NCI-H345 treated with DMSO at 0.1 percent for 48 hours (cell line): Measurements from ENCODE around the gene CDKAL1.
A peak's percentile ranks its signal among the peaks of the same experiment; 100 is the strongest.

Source experiments
- DNase-seq: peaks from one replicate; lab custom pipeline; 2025; ENCODE audit not compliant: unreplicated experiment; lab: John Stamatoyannopoulos, UW

CDKAL1 gene

DNA sequence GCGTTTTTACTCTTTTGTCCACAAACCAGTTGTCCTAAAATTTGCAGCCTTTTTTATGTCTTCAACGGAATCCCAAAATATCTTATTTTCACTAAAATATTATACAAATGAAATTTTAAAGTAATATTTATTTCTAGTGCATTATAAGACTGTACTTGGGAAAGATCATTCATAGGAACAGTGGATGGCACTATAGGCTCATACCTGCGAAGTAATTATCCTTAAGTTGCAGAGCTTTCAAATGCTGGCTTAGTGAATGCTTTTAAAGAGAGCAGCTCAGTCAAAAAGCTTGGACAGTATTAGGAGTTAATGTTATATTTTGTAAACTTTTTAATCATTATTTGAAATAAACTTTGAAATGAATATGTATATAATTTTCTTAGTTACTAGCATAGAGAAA lies 254.9 kb downstream of the CDKAL1 start:
- DNase-seq, result no peak

DNA sequence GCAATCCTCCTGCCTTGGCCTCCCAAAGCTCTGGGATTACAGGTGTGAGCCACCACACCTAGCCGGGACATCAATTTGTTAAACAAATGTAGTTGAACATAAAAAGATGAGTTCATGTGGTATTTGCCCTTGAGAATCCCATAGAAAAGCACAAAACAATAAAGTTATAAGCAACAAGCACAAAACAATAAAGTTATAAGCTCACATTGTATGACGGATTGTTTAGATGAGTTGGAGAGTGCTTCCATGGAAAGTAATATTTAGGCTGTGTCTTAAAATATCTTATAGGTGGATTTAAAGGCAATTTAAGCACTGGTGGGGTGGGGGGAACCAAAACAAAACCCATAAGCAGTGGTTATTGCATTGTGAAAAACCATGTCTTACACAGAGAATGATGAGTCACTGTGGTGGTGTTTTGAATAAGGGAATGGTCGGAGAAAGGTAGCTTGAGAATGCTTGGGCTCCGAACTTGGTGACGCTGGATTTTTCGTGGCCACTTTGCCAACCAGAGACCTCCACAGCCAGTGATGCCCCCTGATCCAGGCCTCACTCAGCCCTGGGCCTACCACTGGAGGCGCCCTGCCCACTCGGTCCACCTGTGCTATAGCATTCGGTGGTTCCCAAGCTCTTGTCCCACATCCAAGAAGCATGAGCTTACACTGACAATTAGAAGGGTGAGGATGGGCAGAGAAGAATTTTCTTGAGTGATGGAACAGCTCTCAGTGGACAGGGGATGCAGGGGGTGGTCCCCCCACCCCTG lies 256.0 kb downstream of the CDKAL1 start:
- no peak for DNase-seq

DNA sequence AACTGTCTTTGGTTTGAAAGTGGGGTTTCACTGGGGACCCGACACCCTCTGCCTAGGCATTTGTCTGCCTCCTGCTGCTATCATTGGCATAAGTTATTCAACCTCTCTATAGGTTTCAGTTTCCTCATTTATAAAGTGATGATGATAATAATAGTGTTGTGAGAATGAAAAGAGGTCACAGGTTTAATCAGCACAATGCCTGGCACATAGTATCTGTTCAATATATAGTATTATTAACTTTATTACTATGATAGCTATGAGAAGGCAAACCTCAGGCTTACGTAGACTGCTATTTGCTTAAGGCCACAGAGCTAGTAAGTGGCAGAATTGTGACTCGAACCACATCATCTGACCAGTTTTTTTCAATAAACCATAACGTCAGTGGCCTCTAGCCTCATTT lies 256.8 kb downstream of the CDKAL1 start:
- no peak for DNase-seq

DNA sequence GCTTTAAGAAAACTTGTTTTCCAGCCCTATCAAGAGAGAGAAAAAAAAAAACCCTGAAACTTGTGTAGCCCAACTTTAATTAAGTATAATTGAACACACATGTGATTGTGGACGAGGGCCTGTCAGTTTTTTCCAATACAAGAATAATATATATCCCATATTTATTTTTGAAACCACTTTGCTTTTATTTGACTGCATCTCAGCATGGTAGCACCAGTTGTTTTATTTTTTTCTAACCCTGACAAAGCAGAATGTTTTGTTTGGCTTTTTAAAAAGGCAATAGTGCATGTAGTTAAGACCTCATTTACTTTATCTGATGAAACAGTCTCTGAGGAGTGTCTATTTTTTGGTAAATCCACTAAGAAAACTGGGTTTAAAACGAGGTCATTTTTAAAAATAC lies 257.7 kb downstream of the CDKAL1 start:
- DNase-seq, result peak; percentile 56

DNA sequence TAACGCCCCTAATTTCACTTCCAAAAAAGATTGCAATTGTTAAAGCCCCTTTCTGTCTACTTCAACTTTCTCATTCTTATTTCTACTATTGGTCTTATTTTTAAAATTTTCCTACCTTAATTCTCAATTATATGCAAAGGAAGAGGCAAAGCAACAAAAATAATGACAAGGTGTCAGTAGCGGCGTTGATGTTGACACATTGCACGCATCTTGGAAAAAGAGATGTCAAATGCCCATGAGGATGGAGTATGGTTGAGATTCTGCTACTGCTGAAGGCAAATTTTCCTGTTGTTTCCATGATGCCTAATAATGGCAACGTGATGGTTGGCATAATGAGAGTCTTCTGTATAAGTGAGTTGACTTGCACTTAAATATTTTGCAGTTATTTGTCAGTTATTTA lies 258.9 kb downstream of the CDKAL1 start:
- no peak for DNase-seq

DNA sequence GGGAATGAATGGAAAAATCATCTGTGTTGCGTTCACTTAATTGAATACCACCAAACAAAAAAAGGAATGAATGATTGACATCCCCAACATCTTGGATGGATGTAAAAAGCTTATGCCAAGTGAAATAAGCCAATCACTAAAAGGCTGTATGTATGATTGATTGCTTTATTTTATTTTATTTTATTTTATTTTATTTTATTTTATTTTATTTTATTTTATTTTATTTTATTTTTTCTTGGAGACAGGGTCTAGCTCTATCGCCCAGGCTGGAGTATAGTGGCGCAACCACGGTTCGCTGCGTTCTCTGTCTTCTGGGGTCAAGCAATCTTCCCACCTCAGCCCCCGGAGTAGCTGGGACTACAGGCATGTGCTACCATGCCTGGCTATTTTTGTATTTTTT lies 263.3 kb downstream of the CDKAL1 start:
- DNase-seq, result no peak

DNA sequence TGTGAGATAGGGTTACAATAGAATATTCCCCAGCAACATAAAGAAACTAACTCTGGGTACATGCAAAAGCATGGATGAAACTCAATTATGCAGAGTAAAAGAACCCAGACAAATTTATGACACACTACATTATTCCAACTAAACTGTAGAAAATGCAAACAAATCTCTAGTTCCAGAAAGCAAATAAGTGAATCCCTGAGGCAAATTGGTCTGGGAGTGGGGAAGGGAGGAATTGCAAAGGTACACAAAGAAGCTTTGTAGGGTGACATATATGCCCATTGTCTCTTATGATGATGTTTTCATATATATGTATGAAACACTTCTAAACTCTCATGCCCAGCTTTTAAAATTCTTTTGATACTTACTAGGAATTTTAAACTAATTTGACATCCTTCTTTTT lies 266.0 kb downstream of the CDKAL1 start:
- DNase-seq, result no peak

DNA sequence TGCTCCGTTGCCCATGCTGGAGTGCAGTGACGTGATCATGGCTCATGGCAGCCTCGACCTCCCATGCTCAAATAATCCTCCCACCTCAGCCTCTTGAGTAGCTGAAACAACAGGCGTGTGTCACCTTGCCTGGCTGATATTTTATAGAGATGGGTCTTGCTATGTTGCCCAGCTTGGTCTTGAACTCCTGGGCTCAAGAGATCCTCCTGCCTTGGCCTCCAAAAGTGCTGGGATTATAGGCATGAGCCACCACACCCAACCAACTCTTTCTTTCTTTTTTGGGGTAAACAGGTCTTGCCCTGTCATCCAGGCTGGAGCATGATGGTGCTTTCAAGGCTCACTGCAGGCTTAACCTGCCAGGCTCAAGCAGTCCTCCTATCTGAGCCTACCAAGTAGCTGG lies 266.4 kb downstream of the CDKAL1 start:
- no peak for DNase-seq

DNA sequence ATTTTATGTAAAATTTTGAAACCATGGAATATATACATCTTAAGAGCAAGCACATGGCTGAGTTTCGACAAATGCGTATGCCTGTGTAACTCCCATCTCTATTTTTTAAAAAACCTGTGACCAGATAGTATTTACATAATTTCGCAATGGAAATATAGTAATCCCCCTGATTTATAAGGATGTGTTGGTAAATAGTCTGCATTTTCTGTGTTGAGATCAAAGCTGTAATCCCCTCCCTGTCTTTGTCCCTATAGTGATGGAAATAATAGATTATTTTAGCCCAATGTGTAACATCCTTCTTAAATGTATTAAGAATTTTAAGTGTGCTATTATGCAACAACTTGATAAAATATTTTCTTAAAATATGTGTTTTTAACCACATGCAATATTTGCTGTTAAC lies 267.3 kb downstream of the CDKAL1 start:
- DNase-seq, result no peak

DNA sequence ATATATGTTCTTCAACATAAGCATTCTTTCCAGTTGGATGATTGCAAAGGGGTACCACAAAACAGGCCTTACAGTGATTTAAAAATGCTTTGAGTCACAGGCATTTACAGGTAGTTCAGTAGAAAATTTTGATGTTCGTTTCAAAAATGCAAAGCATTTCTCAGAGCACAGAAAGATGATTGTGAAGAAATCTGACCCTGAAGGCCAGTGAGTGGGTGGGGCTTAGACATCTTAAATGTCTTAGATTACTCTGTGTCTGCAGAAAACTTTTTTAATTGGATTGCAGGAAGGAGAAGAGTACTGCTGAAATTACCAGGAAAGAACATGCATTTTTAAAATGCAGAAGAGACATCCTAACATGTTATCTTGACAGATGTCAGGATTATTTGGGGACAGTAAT lies 268.3 kb downstream of the CDKAL1 start:
- no peak for DNase-seq

DNA sequence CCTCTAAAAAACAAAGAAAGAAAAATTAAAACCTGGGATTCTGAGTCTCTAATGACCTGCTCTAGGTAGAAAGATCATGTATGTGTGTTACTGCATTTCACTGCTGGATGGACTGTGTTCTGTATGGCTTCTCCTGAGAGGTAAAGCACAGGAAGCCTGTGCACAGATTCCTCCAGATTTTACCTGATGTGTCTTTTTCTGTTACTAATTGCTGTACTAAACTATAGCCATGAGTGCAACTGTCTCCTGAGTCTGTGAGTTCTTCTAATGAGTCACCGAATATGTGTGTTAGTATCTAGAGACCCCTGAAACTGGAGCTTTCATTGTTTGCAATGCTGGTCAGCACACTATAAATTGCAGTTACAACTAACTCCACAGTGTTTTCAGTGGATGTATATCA lies 270.8 kb downstream of the CDKAL1 start:
- DNase-seq, result no peak

DNA sequence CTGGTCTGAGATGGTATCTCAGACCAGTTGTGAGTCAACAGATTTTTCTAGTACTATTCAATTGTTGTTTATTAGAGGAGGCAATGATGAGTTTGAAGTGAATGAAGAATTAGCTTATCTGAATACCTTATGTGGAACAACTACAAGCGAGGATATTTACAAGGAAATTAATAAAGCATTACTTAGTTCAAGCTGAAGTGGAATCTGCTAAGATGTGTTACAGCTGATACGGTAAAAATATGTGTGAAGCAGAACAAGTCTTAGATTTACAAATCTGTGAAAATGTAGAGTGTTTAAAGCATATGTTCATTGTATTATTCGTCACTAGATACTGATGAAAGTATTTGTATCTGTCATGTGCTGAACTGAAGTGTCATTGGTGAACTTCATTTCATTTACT lies 272.4 kb downstream of the CDKAL1 start:
- no peak for DNase-seq

DNA sequence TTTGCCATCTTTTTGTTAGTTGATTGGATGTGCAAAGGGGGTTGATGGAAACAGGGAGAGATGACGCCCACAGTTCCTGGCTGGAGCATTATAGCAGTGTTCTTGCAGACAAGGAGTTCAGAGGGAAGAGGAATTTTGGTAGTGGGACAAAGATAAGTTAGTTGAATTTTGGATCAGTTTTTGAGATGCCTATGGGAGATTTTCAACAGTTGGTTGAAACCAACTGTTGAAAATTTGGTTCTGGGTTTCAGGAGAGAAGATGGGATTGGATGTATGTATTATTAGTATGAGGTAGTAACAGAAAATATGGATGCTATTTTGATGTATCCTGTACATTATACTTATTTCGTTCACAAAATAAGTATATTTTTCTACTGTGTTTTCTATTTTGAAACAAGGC lies 274.2 kb downstream of the CDKAL1 start:
- DNase-seq, result no peak

DNA sequence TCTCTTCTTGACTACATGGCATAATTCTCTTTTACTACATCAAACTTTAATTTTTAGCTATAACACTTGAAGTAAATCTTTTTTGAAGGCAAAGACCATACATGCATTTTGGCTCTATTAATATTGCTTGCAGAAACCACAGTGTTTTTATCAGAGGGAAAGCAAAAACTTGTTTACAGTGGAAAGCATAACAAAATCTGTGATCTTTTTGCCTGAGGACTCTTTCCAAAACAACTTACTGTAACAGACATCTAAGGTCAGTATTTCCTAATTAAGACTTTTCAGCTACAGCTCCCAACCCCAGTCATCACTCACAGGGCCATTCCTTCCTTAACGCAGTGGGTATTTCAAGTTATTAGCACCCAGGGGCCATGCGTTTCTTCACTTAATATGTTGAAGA lies 274.7 kb downstream of the CDKAL1 start:
- no peak for DNase-seq

DNA sequence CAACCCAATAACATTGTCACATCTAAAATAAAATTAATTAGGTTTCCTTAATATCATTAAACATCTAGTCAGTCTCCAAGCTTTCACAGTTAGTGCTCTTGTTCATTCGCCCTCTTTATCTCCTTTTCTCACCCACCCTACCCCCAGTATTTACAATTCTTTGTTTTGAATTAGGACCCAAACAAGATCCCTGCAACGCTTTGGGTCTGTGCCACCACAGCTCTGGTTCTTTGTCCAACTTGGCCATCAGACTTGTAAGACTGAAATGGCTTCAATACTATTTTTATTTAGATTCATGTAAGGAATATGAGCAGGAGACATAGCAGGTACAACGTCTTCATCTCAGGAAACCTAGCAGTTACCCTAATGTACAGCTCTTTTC lies 276.5 kb downstream of the CDKAL1 start:
- no peak for DNase-seq

DNA sequence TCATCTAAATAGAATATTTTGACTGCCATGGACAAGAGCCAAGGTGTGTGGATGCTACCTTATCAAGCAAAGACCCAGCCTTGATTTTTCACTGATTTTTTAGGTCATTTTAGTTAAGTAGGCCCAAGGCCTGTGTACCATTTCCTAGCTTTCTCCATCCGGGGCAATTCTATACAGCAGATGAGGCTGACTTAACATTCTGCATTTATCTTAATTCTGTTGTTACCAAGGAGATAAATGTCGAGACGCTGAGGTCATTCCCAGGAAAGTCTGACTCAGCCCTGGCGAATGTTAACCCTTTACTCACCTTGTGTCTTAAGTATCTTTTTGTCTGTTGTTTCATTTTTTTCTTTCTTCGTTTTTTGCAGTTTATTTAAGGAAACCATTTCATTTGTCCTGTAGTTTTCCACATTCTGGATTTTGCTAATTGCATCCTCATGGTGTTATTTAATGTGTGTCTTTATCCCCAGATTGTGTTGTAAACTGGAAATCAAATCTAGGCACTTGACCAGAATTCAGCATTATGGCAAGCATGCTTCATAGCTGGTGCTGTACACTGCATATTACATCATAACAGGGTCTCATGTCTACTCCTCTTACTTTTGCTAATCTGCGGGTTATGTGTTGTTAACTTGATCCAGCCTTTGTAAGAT lies 277.0 kb downstream of the CDKAL1 start:
- DNase-seq, result no peak

DNA sequence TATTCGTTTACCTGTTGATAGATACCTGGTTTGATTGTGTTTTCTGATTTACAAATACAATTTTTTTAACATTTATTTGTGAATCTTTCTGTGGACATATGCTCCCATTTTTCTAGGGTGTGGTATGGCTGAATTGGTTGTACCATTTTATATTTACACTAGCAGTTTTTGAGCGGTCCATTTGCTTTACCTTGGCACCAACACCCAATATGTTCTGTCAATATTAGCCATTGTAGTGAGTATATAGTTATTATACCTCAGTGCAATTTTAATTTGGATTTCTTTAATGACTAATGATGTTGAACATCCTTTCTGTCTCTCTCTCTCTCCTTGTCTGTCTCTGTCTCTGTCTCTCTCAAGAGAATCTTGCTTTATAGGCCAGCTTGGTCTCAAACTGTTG lies 278.5 kb downstream of the CDKAL1 start:
- no peak for DNase-seq

DNA sequence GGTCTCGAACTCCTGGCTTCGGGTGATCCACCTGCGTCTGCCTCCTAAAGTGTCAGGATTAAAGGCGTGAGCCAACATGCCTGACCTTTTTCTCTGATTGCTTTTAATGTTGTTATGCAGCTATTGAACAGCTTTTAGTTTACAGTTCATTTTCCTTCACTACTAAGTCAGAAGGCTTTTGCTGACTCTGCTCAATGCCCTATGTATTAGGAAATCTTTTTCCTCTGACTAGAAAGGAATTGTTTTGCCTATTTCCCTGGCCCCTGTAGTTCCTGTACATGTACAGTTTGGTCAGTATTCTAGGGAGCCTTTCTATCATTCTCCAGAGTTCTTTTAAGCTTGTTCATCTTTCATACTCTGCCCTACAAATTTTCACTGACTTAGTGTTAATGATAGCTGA lies 280.2 kb downstream of the CDKAL1 start:
- no peak for DNase-seq

DNA sequence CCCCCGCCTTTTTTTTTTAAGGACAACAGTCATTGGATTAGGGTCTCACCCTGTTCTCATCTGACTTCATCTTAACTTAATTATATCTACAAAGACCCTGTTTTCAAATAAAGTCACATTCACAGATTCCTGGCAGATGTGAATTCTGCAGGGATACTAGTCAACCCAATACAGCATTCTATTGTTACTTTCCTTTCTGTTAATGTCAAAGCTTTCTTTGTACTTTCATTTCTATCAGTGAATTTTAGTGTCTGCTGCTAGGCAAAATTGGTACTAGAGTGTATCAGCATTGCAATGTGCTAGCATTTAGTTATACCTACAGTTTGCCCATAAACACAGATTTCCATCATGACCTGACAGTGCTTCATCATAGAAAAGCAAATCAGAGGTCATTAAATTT lies 281.9 kb downstream of the CDKAL1 start:
- DNase-seq, result no peak

DNA sequence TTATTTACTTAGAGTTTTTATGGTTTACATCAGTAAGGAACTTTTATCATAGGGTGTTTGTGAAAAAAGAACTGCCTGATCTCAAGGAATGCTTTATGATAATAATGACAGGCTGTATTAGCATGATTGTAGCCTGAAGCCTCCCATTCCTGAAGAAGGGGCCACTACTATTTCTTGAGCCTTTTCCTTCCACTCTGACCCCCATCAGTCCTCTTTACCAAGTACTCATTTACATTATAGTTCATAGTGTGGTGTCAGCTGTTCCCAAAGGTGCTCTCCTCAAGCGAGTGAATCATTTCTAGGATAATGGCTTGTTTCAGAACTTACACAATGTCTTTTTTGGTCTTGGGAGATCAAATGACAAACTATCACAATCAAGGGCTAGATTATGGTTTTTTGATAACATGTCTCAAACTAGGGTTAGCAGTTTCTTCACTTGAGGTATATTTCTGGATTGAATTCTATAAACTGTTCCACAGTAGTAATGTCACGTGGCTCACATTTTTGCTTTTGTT lies 283.6 kb downstream of the CDKAL1 start:
- DNase-seq, result no peak

DNA sequence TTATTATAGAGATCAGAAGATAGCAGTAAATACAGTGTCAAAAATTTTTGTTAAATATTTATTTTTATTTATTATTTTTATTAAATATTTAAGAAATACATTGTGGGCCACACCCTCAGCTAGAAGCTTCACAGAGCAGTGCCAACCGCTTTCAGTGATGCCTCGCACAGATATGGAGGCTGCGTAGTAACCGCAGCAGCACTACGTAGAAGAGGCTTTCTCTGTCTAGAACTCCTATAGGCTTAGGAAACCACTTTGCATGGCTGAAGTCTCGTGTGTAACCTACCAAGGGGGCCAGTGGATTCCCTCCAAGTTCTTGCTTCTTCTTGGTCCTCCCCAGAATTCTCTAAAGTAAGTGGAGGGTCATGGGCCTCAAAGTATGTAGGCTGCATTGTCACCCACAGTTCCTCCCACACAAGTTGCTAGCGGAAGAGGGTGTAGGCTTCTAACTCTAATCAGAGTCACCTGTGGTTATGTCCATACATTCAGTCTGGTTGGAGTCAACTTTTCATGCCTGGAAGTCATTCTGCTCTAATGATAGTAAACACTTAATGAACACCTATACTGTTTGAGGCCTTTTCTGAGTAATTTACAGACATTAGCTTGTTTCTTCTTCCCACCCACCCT lies 285.6 kb downstream of the CDKAL1 start:
- DNase-seq, result no peak

DNA sequence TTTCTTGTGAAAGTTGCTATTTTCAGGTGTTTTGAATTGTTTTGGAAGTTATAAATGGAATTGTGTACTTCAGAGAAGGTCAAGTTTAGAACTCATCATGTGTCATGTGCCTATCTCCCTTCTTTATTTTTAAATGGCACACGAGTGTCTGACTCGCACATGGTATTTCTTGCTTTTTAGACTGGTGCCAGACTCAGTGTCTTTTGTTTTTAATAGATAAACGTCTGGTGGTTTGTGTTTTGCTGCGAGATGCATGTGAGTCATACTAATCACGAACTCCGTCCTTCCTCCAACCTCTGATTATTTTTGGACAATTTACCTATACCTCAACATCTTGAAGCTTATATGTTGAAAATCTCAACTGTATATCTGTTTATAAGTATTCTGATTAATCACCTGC lies 292.1 kb downstream of the CDKAL1 start:
- DNase-seq, result no peak
